HEK293 (cell line): ENCODE results near the gene PNCK.
A peak's percentile ranks its signal among the peaks of the same experiment; 100 is the strongest.

Experiments used
- CTCF ChIA-PET: fragments of 350-600 bp; formaldehyde crosslinking; extraction: SDS; loops from one replicate; lab custom pipeline; 2021; ENCODE audit warnings: antibody characterized with exemption; lab: Yijun Ruan, JAX
- POLR2A ChIA-PET: fragments of 300-600 bp; formaldehyde crosslinking; extraction: SDS; loops from one replicate; lab custom pipeline; 2020; ENCODE audit warnings: antibody characterized with exemption, inconsistent platforms; lab: Yijun Ruan, JAX
- H3K27ac ChIP-seq: fragments of 200-500 bp; sonication (Bioruptor generic); 2 replicates; pipeline ENCODE4 v1.5.1; 2014; ENCODE audit warnings: low read depth, low read length, control low read depth, inconsistent platforms; ENCODE audit errors: extremely low read depth
- H3K36me3 ChIP-seq, 2 experiments: fragments of 200-500 bp in 1 of 2; sonication (Bioruptor generic) in 1 of 2; 1 replicate in 1 of 2; 2 replicates in 1 of 2; pipeline ENCODE4 v1.5.1; 2014 to 2017; ENCODE audit warnings: inconsistent platforms in 2 of 2, low read length in 2 of 2; ENCODE audit not compliant: control insufficient read depth in 2 of 2, insufficient read depth in 1 of 2
- H3K4me1 ChIP-seq: fragments of 200-500 bp; sonication (Bioruptor generic); 2 replicates; pipeline ENCODE4 v1.5.1; 2014; ENCODE audit warnings: mild to moderate bottlenecking, low read length, inconsistent platforms; ENCODE audit not compliant: control insufficient read depth, insufficient read depth
- H3K4me3 ChIP-seq: 2 replicates; pipeline ENCODE4 v1.5.1; 2011; ENCODE audit warnings: low read depth, mild to moderate bottlenecking, control low read depth, low read length, moderate library complexity
- H3K9me3 ChIP-seq: fragments of 200-500 bp; sonication (Bioruptor generic); 2 replicates; pipeline ENCODE4 v1.5.1; 2014; ENCODE audit warnings: low read depth, low read length, inconsistent platforms; ENCODE audit not compliant: control insufficient read depth, insufficient read depth
- GLI2 ChIP-seq: fragments of 450-650 bp; formaldehyde crosslinking; IDR thresholded peaks from 2 replicates; pipeline ENCODE4; 2017; ENCODE audit warnings: missing biosample characterization, missing genetic modification characterization, low read depth, borderline replicate concordance
- SP2 ChIP-seq: fragments of 450-650 bp; formaldehyde crosslinking; IDR thresholded peaks from 2 replicates; pipeline ENCODE4 v1.5.1; 2016; ENCODE audit warnings: missing biosample characterization, missing genetic modification characterization
- ZNF140 ChIP-seq: fragments of 450-650 bp; formaldehyde crosslinking; IDR thresholded peaks from 2 replicates; pipeline ENCODE4 v1.5.1; 2016; ENCODE audit warnings: missing biosample characterization, missing genetic modification characterization
- ZNF175 ChIP-seq: fragments of 450-650 bp; formaldehyde crosslinking; IDR thresholded peaks from 2 replicates; pipeline ENCODE4 v1.5.1; 2016; ENCODE audit warnings: missing biosample characterization, missing genetic modification characterization
- ZNF214 ChIP-seq: fragments of 450-650 bp; formaldehyde crosslinking; IDR thresholded peaks from 2 replicates; pipeline ENCODE4 v1.5.1; 2017; ENCODE audit warnings: missing biosample characterization, mild to moderate bottlenecking, missing genetic modification characterization, borderline replicate concordance
- ZNF239 ChIP-seq: fragments of 450-650 bp; formaldehyde crosslinking; IDR thresholded peaks from 2 replicates; pipeline ENCODE4 v1.5.1; 2016; ENCODE audit warnings: missing biosample characterization, missing genetic modification characterization
- ZNF37A ChIP-seq: fragments of 450-650 bp; IDR thresholded peaks from 2 replicates; pipeline ENCODE4 v1.5.1; 2018; ENCODE audit warnings: missing biosample characterization, missing genetic modification characterization
- ZNF394 ChIP-seq: fragments of 450-650 bp; formaldehyde crosslinking; IDR thresholded peaks from 2 replicates; pipeline ENCODE4 v1.5.1; 2016; ENCODE audit warnings: missing biosample characterization, missing genetic modification characterization, mild to moderate bottlenecking, moderate library complexity, borderline replicate concordance
- ZNF404 ChIP-seq: fragments of 450-650 bp; formaldehyde crosslinking; IDR thresholded peaks from 2 replicates; pipeline ENCODE4 v1.5.1; 2017; ENCODE audit warnings: missing biosample characterization, missing genetic modification characterization
- ZNF433 ChIP-seq: fragments of 450-650 bp; formaldehyde crosslinking; IDR thresholded peaks from 2 replicates; pipeline ENCODE4 v1.5.1; 2016; ENCODE audit warnings: missing biosample characterization, missing genetic modification characterization, low read depth
- ZNF501 ChIP-seq: fragments of 450-650 bp; formaldehyde crosslinking; IDR thresholded peaks from 2 replicates; pipeline ENCODE4 v1.5.1; 2016; ENCODE audit warnings: missing biosample characterization, missing genetic modification characterization
- ZNF585B ChIP-seq: fragments of 450-650 bp; formaldehyde crosslinking; IDR thresholded peaks from 2 replicates; pipeline ENCODE4 v1.5.1; 2016; ENCODE audit warnings: missing biosample characterization, missing genetic modification characterization
- ZSCAN30 ChIP-seq: fragments of 450-650 bp; IDR thresholded peaks from 2 replicates; pipeline ENCODE4 v1.5.1; 2018; ENCODE audit warnings: missing biosample characterization, mild to moderate bottlenecking, missing genetic modification characterization, moderate library complexity
- TF ChIP-seq, protein P1 (sequence below): fragments of 450-650 bp; formaldehyde crosslinking; IDR thresholded peaks from 2 replicates; pipeline ENCODE4 v1.5.1; 2016; ENCODE audit warnings: missing biosample characterization, missing genetic modification characterization
- TF ChIP-seq, protein P2 (sequence below): fragments of 450-650 bp; formaldehyde crosslinking; conservative IDR thresholded peaks from 2 replicates; pipeline ENCODE4 v1.5.1; 2016; ENCODE audit warnings: low read depth, missing biosample characterization, missing genetic modification characterization

Gene PNCK

GRCh38 chrX:153650959-153651358, 22.7 kb downstream of the PNCK start:
- ChIA-PET POLR2A (no interaction called here), CTCF (interaction anchor here (1.0 to 7.1 kb wide), 9 partner anchors 9 to 709 kb away, joined by 3 to 39 read pairs (median 7); no protein-coding TSS in a partner anchor)
- H3K36me3 ChIP-seq = no peaks in the 10 kb centered on the region
- H3K4me3 ChIP-seq = no peak overlapping the region
- H3K9me3 ChIP-seq = no peaks in the 10 kb centered on the region; the same call in 1 of the 2 replicates
- TF ChIP-seq, protein P1, sequence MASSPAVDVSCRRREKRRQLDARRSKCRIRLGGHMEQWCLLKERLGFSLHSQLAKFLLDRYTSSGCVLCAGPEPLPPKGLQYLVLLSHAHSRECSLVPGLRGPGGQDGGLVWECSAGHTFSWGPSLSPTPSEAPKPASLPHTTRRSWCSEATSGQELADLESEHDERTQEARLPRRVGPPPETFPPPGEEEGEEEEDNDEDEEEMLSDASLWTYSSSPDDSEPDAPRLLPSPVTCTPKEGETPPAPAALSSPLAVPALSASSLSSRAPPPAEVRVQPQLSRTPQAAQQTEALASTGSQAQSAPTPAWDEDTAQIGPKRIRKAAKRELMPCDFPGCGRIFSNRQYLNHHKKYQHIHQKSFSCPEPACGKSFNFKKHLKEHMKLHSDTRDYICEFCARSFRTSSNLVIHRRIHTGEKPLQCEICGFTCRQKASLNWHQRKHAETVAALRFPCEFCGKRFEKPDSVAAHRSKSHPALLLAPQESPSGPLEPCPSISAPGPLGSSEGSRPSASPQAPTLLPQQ (tag by site-specific recombination) = 0 out of 2 replicates have a peak, but pooled peaks have one; percentile 18
- no peak for TF ChIP-seq ZNF394 (tag by site-specific recombination)
- TF ChIP-seq, protein P2, sequence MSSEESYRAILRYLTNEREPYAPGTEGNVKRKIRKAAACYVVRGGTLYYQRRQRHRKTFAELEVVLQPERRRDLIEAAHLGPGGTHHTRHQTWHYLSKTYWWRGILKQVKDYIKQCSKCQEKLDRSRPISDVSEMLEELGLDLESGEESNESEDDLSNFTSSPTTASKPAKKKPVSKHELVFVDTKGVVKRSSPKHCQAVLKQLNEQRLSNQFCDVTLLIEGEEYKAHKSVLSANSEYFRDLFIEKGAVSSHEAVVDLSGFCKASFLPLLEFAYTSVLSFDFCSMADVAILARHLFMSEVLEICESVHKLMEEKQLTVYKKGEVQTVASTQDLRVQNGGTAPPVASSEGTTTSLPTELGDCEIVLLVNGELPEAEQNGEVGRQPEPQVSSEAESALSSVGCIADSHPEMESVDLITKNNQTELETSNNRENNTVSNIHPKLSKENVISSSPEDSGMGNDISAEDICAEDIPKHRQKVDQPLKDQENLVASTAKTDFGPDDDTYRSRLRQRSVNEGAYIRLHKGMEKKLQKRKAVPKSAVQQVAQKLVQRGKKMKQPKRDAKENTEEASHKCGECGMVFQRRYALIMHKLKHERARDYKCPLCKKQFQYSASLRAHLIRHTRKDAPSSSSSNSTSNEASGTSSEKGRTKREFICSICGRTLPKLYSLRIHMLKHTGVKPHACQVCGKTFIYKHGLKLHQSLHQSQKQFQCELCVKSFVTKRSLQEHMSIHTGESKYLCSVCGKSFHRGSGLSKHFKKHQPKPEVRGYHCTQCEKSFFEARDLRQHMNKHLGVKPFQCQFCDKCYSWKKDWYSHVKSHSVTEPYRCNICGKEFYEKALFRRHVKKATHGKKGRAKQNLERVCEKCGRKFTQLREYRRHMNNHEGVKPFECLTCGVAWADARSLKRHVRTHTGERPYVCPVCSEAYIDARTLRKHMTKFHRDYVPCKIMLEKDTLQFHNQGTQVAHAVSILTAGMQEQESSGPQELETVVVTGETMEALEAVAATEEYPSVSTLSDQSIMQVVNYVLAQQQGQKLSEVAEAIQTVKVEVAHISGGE = no peak
- no peak overlapping the region for H3K27ac ChIP-seq
- no peaks in the 10 kb centered on the region for H3K4me1 ChIP-seq

- H3K4me3 ChIP-seq = no peak overlapping the region
- POLR2A ChIA-PET = interaction anchor here (0.6 kb wide), 1 partner anchor 66 kb away, joined by 4 read pairs; no protein-coding TSS in a partner anchor
- H3K27ac ChIP-seq = no peak overlapping the region
- H3K36me3 ChIP-seq = no peaks in the 10 kb centered on the region
- TF ChIP-seq ZNF433 (tag by site-specific recombination) (no peak), GLI2 (tag by site-specific recombination) (no peak), ZNF239 (tag by site-specific recombination) (no peak), ZNF175 (tag by site-specific recombination) (no peak), ZNF214 (no peak), ZNF585B (tag by site-specific recombination) (no peak), SP2 (tag by site-specific recombination) (no peak), ZSCAN30 (tag by site-specific recombination) (no peak), ZNF501 (tag by site-specific recombination) (no peak), ZNF404 (tag by site-specific recombination) (no peak), ZNF37A (tag by site-specific recombination) (no peak), ZNF140 (tag by site-specific recombination) (no peak)
- TF ChIP-seq, all 188 proteins: peak for 0
- CTCF ChIA-PET = interaction anchor here (0.6 to 7.1 kb wide), 14 partner anchors 14 to 211 kb away, joined by 3 to 39 read pairs (median 4); partner anchors contain the start of gene HAUS7
- Histone ChIP-seq H3K9me3 (no peaks in the 10 kb centered on the region; the same call in 1 of the 2 replicates), H3K4me1 (no peaks in the 10 kb centered on the region)
These were observed 23.5 kb downstream of the PNCK start for GRCh38 chrX:153649915-153650782.
